Measurements from ENCODE around the gene RAX2. TPM values are rescaled to one million over a fixed set of nuclear protein-coding genes. Genes with fewer than 3 reads are reported as not detected.

RAX2 gene
- total and polyA plus RNA-seq, 2 of the 8 experiments (the other 6 are each of a cell fraction or from before 2014, with no cell fraction given) = 0.08 TPM; not detected in 1

DNA sequence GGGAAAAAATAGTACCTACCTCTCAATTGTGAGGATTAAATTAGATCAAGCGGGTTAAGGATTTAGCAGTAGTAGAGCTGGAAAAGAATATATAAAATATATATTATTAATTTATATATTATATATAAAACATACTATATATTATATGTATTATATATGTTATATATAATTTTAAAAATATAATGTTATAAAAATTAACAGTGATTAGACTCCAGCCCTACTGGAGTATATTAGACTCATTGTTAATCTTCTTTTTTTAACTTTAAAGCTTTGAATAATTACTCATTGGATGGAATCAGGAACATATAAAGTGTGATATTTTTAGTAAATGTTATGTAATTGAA lies 9.9 kb downstream of the RAX2 start:
- FAIRE-seq (no peak), DNase-seq (ENCODE audit: low read depth in 1 of 2, low spot score in 2 of 2) (no peak)
- Histone ChIP-seq H2BK5ac (ENCODE audit: low read depth, low read length) (no peak overlapping the region), H3K9ac (replicated peaks in 1 of 4; ENCODE audit: extremely low read depth in 1 of 4, low read depth in 3 of 4, low read length in 3 of 4) (no peak overlapping the region), H4K5ac (ENCODE audit: insufficient read length, low read depth, low read length) (no peak overlapping the region), H3K4me1 (replicated peaks in 1 of 4; ENCODE audit: control insufficient read depth in 3 of 4, insufficient read depth in 4 of 4, low read length in 3 of 4) (no peaks in the 10 kb centered on the region), H2BK120ac (replicated peaks; ENCODE audit: low read depth, low read length) (no peak overlapping the region), H3K4ac (replicated peaks; ENCODE audit: insufficient read length, low read depth, low read length) (no peak overlapping the region), H2BK15ac (ENCODE audit: low read length) (no peak overlapping the region), H2AK5ac (ENCODE audit: low read depth, low read length) (no peak overlapping the region), H3K79me2 (ENCODE audit: control insufficient read depth in 1 of 2, insufficient read depth in 2 of 2, low read length in 2 of 2) (peaks cover 0 to 7% of the 10 kb centered on the region in 2 experiments; a peak in 1 of 4 replicates), H3K23ac (ENCODE audit: insufficient read length) (no peak overlapping the region), H2BK12ac (ENCODE audit: low read depth, low read length) (no peak overlapping the region), H3K4me3 (ENCODE audit: extremely low read depth in 1 of 4, insufficient read depth in 2 of 4, low read depth in 3 of 4, low read length in 4 of 4) (peak overlapping the region; percentile 73 to 92 (median 88); a peak in 6 of 8 replicates), H3K36me3 (ENCODE audit: control insufficient read depth in 2 of 4, insufficient read depth in 4 of 4, low read length in 3 of 4) (peaks cover 0 to 6% (median 3%) of the 10 kb centered on the region in 4 experiments; a peak in 6 of 8 replicates), H2BK20ac (ENCODE audit: low read length) (no peak overlapping the region), H3K18ac (ENCODE audit: extremely low read depth, low read length) (no peak overlapping the region), H3K56ac (replicated peaks; ENCODE audit: insufficient read length, low read depth, low read length) (no peak overlapping the region), H2AFZ (ENCODE audit: low read length) (no peak overlapping the region), H3K79me1 (ENCODE audit: low read depth, low read length) (peaks cover 3% of the 10 kb centered on the region; the same call in 1 of the 2 replicates), H4K91ac (replicated peaks; ENCODE audit: insufficient read length, low read length) (no peak overlapping the region), H4K8ac (ENCODE audit: extremely low read depth, insufficient read depth, low read length) (no peak overlapping the region), H3K27ac (ENCODE audit: low read depth, low read length) (no peak overlapping the region), H4K20me1 (replicated peaks in 1 of 2; ENCODE audit: control insufficient read depth in 1 of 2, insufficient read depth in 2 of 2, low read length in 2 of 2) (peaks cover 0 to 9% of the 10 kb centered on the region in 2 experiments), H3K4me2 (ENCODE audit: insufficient read depth in 1 of 2, low read depth in 2 of 2, low read length in 2 of 2) (peak overlapping the region; percentile 63 to 87; a peak in 2 of 4 replicates), H3K14ac (ENCODE audit: insufficient read length) (no peak overlapping the region), H3K27me3 (replicated peaks in 1 of 4; ENCODE audit: control insufficient read depth in 3 of 4, extremely low read depth in 1 of 4, insufficient read depth in 3 of 4, low read length in 3 of 4) (no peaks in the 10 kb centered on the region), H3K23me2 (ENCODE audit: low read depth, low read length) (peaks cover 5% of the 10 kb centered on the region), H3K9me3 (ENCODE audit: insufficient read depth in 2 of 2, low read depth in 1 of 2, low read length in 1 of 2) (no peaks in the 10 kb centered on the region)
- CTCF ChIA-PET (ENCODE audit: partially characterized antibody) = interaction anchor here (0.6 to 2.7 kb wide), 9 partner anchors 14 to 909 kb away, joined by 3 to 8 read pairs (median 4); no protein-coding TSS in a partner anchor
- POLR2A ChIA-PET (ENCODE audit: partially characterized antibody) = interaction anchor here (0.9 to 3.0 kb wide), 22 partner anchors 10 to 224 kb away, joined by 3 to 23 read pairs (median 4); partner anchors contain the start of genes DAPK3, EEF2, MATK and NMRK2
- WGBS, 2 experiments (ENCODE audit: extremely low coverage in 1 of 2, insufficient coverage in 1 of 2, insufficient read length in 1 of 2, insufficient replicate concordance in 2 of 2, low coverage in 1 of 2, low lambda C conversion rate in 2 of 2, missing lambda C conversion rate in 1 of 2) = 63% methylated on average over 1 of the region's 1 CpG; no CpG with 5 or more reads in 1 of the 2 experiments
- no peak for TF ChIP-seq TAF1 (IDR thresholded peaks at IDR 0.05; ENCODE audit: low read depth, low read length)
- TF ChIP-seq CBX5 (IDR thresholded peaks at IDR 0.05; ENCODE audit: low read depth, low read length) = no peak
- no peak for TF ChIP-seq CEBPB (IDR thresholded peaks at IDR 0.05; ENCODE audit: low read depth, low read length)
- no peak for TF ChIP-seq KDM4A (IDR thresholded peaks at IDR 0.05; ENCODE audit: low read depth, low read length, severe bottlenecking)
- no peak for TF ChIP-seq RFX5 (IDR thresholded peaks at IDR 0.05; ENCODE audit: borderline replicate concordance, low read depth, low read length)
- TF ChIP-seq GABPA (IDR thresholded peaks at IDR 0.05; ENCODE audit: borderline replicate concordance, insufficient read depth, low read length) = no peak
- TF ChIP-seq RNF2 (IDR thresholded peaks at IDR 0.05; ENCODE audit: borderline replicate concordance, low read depth, low read length, missing control alignments, poor library complexity, severe bottlenecking) = no peak
- no peak for TF ChIP-seq HDAC2 (IDR thresholded peaks at IDR 0.05; ENCODE audit: borderline replicate concordance in 1 of 2, low read depth in 2 of 2, low read length in 2 of 2)
- TF ChIP-seq YY1 (IDR thresholded peaks at IDR 0.05; ENCODE audit: low read depth, low read length) = no peak
- TF ChIP-seq JUND (IDR thresholded peaks at IDR 0.05; ENCODE audit: low read length) = no peak
- TF ChIP-seq BRCA1 (IDR thresholded peaks at IDR 0.05; ENCODE audit: low read depth, low read length) = no peak
- TF ChIP-seq SIX5 (IDR thresholded peaks at IDR 0.05; ENCODE audit: low read depth, low read length) = no peak
- TF ChIP-seq, protein P1, sequence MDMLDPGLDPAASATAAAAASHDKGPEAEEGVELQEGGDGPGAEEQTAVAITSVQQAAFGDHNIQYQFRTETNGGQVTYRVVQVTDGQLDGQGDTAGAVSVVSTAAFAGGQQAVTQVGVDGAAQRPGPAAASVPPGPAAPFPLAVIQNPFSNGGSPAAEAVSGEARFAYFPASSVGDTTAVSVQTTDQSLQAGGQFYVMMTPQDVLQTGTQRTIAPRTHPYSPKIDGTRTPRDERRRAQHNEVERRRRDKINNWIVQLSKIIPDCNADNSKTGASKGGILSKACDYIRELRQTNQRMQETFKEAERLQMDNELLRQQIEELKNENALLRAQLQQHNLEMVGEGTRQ (IDR thresholded peaks at IDR 0.05; ENCODE audit: low read length) = no peak
